ENCODE data around the gene PKNOX2. TPM values are rescaled to one million over a fixed set of nuclear protein-coding genes. Genes with fewer than 3 reads are reported as not detected.

PKNOX2 gene
- total RNA-seq, 1 experiment from 2014 or later, result 0.10 TPM

DNA sequence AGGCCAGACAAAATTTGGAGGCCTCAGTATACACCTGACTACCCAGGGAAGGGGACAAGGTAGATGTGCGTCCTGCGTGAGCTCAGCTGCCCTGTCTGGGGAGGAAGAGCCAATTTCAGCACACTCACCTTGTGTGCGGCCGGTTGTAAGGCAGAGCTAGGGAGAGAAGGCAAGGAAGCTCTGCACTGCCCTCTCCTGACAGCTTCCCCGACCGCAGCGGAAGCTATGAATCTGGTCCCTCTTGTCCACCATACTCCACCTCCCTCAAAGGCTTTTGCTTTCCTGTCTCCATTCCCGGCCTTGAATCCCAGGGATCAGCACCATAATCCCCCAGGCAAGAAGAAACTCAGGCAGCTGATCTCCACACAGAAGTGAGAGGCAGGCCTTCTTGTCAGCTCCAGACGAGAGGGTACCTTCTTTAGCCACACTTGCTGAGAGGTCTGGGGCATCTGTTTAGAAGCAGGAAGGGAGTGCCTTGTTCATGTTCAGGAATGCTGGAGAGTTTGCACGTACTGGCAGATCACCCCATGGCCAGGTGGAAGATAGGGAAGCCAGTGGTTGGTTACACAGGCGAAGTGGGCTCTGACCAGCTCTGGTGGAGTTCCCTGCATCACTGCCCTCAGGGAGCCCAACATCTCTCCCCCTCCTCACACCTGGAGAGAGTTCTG, 269.0 kb downstream of the PKNOX2 start:
- peak; percentile 70 for DNase-seq (ENCODE audit: low spot score)

DNA sequence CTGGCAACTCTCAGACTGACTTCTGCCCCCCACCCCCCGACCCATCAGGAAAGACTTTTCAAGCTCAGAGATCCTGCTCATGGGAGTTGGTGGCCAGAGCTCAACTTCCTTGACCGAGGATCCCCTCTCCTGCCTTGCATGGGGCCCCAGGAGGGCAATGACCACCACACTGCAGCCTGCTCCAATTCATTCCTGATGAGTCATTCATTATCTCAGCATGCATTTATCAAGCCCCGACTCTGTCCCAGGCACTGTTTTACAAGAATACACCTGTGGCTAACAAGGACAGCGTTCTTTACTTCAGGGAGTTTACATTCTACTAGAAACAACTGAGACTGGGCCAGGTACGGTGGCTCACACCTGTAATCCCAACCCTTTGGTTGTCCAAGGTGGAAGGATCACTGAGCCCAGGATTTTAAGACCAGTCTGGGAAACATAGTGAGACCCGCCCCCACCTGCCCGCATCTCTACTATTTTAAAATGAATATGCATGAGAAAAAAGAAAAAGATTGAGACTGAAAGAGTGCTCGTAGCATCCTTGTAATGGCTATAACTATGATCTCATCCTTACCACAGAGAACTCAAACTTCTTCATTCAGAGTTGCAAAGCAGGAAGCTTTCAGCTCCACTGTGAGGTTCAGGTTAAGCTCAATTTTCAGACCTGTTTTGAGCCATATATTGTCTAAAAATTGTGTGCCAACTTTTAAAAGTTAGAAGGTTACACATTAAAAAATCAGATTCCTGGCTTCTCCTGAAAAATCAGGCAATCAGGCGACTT, 271.1 kb downstream of the PKNOX2 start:
- no peak for DNase-seq (ENCODE audit: low spot score)

DNA sequence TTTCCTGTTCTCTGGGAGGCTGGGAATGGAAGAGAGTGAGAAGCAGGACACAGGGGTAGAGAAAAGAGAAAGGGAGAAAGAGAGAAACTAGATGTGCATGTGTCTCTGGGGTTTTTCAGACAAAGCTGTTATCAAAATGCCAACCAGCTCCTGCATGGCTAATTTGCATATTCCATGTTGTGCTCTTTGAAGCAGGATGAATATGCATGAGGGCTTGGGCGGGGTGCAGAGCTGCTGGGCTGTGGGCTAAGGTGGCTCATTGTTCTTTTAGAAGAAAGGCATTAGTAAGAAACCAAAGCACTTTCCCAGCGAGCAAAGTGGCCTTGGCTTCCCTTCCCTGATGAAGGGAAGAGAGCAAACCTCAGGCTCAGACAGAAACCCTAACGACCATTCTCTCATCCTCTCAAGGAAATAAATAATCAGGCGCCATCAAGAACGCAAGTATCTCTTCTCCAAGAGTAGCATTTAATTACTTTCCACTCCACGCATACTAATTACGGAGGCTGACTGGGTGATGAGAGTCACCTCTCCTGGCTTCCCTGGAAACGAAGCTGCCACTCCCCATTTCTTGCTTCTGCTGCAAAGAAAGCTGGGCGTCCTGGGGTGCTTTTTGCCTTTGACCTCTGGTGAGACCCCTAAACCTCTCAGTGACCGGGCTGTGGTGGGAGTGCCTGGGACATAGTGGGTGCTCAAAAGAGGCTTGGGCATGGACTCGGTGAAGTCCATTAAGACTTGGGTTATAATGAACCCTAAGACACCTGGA, 277.3 kb downstream of the PKNOX2 start:
- no peak for DNase-seq (ENCODE audit: low spot score)

DNA sequence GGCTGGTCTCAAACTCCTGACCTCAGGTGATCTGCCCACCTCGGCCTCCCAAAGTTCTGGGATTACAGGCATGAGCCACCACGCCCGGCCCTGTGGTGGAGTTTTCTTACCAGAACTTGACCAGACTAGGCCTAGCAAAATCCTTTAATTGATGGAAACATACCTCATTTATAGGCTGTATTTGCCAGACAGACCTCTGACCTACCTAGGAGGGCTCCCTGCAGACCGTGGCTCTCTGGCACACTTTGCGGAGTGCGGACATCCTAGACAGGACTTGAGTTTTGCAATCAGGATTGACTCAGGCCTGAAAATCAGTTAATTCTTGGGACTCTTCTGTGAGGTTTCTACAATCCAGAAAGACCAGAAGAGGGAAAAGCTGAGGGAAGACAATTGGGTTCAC, 278.4 kb downstream of the PKNOX2 start:
- DNase-seq (ENCODE audit: low spot score), result no peak

DNA sequence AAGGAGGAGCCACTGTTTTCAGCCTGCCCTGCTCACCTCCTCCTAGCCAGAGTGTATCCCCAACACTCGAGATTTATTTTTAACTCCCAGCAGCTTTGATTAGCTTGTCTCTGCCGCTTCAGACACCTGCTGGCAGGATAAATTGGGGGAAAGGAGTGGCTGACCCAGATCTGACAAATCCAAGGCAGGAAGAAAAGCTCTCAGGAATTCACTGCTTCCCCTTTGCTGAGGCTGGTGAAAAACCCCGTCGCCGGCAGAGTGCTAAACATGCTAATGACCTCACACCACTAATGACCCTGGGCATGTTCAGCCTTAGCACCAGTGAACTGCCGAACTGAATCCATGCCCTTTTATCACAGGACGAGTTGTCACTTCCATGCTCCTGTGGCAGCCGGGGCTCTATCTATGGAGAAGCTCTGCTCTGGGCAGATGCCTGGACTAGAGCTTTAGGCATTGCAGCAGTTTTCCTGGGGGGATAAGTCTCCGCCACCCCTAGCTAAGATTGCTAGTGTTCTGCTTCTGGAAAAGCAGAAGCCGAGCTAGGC, 279.3 kb downstream of the PKNOX2 start:
- no peak for DNase-seq (ENCODE audit: low spot score)

DNA sequence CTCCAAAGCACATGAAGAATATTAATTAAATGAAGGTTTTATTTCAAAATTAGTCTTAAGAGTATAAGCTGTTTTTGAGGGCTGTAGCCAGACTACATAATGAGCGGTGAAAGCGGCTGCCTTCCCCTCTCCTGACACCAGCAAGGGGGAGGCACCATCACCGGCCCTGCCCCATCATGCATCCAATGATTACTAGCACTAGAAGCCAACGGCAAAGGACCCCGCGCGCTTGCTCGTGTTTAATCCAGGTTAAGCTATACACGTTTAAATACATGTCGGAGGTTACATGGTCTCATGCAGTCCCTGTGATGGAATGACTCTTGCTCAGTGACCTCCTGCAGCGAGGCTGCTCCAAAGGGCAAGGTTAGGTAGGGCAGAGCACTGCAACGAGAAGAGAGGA, 281.2 kb downstream of the PKNOX2 start:
- DNase-seq (ENCODE audit: low spot score), result no peak

DNA sequence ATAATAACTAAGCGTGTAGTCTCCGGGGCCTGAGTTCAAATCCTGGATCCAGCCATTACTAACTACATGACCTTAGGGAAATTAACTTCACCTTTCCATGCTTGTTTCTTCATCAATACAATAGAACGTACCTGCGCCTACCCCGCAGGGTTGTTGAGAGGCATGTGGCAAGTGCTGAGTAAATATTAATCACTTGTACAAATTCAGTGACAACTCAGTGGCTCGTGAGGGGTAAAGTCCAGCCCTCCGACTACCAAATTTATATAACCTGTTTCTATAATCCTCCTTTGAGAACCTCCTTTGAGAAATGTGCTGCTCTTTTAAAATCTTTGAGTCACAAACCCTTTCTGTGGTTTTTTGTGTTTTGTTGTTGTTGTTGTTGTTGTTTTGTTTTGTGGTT, 281.7 kb downstream of the PKNOX2 start:
- no peak for DNase-seq (ENCODE audit: low spot score)

DNA sequence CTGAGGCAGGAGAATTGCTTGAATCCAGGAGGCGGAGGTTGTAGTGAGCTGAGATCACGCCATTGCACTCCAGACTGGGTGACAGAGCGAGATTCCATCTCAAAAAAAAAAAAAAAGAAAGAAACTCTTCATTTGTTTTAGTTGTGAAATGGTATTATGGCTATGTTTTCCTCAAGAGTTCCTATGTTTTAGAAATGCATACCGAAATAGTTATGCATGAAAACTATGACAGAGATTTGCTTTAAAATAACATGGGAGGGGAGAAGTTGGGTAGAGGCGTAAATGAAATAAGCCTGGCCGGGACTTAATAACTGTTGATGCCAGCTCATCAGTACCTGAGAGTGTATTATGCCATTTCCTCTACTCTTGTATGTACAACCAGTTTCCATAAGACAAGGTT, 283.2 kb downstream of the PKNOX2 start:
- DNase-seq (ENCODE audit: low spot score), result no peak

DNA sequence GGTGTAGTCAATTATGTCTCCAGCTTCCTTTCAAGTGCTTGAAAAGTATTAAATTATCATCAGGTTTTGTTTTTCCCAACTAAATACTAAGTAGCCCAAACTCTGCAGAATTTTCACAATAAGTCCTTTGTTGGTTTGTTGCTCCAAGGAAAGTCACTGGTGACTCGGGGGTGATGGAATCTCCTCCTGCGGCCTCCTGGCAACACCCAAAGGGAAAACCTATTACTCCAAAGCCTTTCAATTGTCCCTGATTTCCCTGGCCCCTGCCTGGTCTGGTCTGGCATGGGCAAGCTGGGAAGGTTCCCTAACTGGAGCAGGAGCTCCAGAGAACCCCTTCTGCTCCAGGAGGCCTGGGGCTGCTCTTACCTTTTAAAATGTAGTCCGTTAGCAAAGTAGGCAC, 283.6 kb downstream of the PKNOX2 start:
- DNase-seq (ENCODE audit: low spot score), result no peak

DNA sequence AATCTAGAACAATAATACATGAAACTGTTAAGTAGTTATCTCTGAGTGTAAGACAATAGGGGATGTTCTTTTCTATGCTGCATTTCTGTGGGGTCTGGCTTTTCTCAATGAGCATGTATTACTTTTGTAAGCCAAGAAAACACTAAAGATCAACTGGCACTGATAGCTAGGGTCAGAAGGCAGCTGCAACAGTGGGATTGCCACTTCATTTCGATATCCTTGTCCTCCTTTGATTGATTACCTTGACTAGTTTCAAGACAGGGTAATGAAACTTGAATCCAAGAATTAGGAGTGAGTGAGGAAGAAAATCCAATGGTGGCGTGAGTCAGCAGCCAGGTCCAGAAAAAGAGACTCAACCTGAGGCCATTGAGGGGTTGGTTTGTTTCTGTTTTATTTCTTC, 285.0 kb downstream of the PKNOX2 start:
- DNase-seq (ENCODE audit: low spot score), result no peak

DNA sequence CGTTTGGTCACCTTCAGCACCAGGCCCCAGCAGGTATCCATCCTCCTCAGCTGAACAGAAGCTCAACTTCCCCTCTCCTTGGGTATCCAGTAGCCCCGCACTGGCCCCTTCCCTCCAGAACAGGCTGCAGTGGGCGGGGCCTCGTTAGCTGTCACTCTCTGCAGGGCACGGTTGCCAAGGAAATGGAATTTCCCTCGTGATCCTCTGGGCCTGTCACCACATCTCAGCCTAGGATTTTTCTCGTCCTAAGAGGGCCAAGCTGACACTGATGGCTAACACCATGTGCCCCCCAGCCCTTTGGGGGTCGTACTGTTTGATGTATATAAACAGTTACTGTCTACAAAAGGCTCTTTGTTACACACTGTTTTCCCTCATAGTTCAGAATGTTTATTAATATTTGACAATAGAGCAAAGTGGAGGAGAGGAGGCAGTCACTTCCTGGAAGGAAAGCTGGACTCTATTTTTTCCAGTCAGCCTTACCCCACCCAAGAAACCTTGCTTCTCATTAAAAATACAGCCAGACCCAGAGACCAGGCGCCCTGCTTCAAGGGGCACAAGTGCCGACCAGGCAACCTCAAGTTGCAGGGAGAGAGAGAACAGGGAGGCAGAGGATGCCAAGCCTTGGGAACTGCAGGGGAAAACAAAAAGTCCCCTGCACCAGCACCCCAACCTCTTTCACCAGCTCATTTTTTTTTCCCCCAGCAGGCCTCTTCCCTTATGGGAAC, 287.0 kb downstream of the PKNOX2 start:
- peak; percentile 38 for DNase-seq (ENCODE audit: low spot score)

DNA sequence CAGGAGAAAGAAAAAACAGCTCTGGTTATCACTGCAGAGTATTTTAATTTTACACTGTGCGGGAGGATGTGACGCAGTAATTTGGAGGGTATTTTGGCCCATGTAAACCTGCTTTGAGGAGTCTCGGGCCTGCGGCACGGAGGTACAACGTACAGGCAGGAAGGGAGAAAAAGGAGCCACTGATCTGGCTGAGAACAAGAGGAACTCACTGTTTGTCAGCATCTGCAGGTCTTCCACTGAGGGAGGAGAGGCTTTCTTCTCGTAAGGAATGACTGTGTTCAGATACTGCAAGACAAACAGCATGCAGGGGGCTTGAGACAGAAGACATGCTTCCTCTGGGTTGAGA, 287.5 kb downstream of the PKNOX2 start:
- DNase-seq (ENCODE audit: low spot score), result no peak

DNA sequence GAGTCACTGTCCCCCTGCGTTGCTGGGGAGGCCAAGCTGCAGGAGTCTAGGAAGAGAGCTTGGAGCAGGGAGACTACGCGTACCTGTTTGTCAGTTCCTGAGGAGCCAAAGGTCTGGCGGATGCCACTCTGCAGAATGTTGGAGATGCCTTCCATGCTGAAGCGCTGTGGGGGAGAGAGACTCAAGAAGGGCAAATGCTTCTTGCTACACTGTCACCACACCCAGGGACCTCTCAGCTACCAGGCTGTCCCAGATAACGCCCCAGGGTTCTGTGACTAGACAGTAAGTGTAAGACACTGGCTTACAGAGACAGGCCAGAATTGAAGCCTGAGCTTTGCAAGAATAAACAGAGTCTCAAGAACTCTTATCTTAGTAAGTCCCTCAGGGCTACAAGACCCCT, 289.5 kb downstream of the PKNOX2 start:
- no peak for DNase-seq (ENCODE audit: low spot score)

DNA sequence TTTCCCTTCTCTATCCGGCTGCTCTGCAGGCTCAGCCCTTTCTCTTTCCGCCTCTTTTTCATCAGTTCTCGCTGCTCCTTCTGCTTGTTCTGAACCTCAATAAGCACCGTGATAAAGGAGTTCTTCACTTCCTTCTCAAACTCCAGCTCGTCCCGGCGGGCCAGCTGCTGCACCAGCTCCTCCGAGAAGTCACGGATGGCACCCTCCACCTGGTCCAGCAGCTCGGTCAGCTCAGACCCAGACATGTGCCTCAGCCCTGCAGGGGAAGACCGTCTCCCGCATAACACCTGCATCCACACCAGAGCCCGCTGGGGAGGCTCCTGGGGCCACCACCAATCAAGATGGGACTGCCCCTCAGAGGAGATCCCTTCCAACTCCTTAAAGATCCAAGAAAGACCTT, 291.3 kb downstream of the PKNOX2 start:
- no peak for DNase-seq (ENCODE audit: low spot score)

DNA sequence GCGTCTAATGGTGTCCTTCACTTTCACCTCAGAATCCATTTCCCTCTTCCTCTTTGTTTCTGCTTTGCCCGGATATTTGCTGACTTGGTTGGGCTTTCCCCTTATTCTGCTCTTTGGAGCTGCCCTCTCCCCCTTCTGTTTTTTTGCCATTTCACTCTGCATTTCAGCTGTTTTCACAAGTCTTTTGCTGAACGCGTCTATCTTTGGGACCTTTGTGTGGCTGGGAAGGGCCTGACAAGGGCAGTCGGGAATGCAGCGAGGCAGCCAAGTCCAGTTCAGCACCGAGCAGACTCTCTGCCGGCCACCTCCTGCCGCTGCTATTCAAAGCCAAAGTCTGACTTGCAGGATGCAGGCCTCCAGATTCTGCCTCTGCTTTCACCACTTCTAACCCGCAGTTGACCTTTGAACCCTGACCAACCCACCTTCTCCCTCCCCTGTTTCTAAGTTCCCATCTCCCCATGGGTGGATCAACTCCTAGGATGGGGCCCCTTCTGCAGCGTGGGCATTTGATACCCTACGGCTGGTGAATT, 293.3 kb downstream of the PKNOX2 start:
- no peak for DNase-seq (ENCODE audit: low spot score)

DNA sequence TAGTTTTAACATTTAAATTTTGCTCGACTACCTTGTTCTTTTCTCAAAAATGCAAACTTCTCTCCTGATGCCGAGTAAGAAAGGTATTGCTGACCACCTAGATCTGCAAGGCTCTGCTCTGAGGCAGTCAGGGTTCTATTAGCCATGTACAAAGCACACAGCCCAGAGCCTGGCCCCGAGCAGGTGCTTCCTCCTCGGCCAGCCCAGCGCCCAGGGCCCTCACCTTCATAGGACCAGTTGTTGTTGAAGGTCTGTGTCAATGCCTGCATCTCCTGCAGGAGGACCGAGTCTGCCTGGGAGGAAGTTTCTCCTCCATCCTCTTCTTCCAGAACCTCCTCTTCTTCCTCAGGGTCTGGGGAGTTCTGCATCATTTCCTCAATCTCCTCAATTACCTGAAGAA, 295.7 kb downstream of the PKNOX2 start:
- DNase-seq (ENCODE audit: low spot score), result no peak

DNA sequence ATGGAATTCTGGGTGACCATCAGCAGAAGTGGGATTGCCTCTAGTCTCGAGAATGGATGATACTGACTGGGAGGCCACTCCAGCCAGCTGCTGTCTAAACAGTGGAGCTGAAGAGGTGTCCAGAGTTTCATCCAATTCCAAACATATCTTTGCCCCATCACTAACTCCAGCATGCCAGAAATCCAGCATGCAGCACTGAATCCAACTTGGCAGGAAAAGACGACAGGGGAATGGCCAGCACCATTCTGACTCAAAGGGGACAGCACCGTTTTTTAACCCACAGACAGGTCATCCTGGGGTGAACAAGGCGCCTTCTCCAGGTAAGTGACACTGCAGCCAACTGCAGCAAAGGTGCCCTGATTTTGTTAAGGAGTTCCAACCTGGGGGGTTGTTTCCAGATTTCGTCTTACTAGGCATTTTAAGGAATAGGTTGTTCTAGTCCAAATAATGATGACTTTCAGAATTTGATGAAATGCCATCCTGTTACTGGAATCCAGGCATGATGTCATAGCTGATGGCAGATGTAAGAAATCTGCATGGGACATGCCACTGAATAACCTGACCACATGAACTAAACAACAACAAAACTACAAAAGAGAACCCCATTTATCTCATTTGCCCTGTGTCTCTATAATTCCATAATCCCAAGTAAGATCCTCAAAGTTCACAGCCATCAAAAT, 299.2 kb downstream of the PKNOX2 start:
- DNase-seq (ENCODE audit: low spot score), result no peak

DNA sequence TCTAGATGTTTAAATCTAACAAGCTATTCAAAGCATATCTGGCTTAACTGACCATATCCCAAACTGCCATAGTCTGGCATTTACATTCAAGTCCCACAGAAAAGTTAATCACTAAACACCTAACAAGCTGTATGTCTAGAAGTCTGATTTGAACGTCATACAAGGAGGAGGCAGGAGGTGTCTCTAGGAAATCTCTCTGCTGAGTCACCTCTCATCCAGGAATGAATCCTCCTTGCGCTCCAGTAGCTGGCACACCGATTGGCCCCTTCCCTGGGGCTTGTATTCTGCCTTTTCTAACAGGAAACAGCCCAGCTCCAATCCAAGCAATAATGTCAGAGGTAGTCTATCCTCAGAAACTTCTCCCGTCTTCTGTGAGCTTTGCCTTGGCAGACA, 299.7 kb downstream of the PKNOX2 start:
- DNase-seq (ENCODE audit: low spot score), result peak; percentile 19

DNA sequence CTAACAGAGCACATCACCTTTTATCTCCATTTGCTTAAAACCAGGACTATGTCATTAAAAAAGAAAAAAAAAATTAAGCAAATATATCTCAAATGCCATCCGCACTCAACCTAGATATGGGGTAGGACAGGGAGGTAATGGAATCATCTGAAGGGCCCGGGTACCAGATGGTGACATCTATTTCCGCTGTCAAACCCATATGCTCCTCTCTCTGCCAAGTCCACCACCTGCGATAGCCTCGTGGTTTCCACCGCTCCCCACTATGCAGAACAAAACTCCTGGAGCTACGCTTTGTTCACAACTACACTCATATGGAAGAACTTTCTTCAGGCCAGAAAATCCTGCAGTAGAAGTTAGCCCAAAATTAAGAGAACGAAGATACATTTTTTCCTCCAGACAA, 300.1 kb downstream of the PKNOX2 start:
- no peak for DNase-seq (ENCODE audit: low spot score)

DNA sequence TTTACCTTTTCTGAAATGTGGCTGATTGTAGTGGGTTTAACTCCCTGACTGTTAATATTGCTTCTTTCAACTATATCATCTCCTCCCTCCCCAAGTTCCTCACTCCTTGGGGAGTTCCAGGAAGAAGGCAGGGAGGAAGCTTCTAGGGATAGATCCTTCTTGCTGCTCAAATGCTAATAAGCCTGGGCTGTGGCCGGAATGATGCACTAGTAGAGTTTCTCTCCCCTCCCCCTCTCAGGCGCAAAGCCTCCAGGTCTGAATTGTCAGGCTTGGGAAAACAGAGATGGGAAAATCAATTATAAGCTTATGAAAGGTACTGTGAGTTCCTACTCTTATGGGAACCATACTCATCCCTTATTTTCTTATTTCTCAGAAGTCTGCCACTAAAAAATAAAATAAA, 300.7 kb downstream of the PKNOX2 start:
- no peak for DNase-seq (ENCODE audit: low spot score)

DNA sequence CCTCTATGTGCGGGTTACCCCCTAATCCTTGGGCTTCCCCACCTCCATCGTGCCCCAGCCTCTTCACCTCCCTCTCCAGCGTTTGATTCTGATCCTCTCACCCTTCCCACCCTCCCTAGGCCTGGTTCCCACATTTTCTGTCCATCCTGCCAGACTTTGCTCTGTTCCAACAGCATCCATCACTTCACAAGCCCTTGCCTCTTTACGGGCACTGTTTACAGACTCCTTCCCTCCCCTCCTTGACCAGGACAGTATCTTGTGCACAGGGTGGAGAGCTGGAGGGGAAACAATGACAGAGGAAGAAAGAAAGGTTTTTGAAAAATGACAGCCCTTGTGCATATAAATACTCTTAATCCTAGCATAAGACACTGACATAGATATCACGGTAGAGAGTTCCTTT, 301.1 kb downstream of the PKNOX2 start:
- DNase-seq (ENCODE audit: low spot score), result no peak
